ENCODE data around the gene SLC10A2. TPM values are rescaled to one million over a fixed set of nuclear protein-coding genes. Genes with fewer than 3 reads are reported as not detected.
"Not testable (repeated sequence)": the region's sequence is repeated elsewhere in the genome, so short reads cannot be mapped to it uniquely, and the experiment has no call there.

Gene SLC10A2, protein sequence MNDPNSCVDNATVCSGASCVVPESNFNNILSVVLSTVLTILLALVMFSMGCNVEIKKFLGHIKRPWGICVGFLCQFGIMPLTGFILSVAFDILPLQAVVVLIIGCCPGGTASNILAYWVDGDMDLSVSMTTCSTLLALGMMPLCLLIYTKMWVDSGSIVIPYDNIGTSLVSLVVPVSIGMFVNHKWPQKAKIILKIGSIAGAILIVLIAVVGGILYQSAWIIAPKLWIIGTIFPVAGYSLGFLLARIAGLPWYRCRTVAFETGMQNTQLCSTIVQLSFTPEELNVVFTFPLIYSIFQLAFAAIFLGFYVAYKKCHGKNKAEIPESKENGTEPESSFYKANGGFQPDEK
- total RNA-seq: not detected

DNA sequence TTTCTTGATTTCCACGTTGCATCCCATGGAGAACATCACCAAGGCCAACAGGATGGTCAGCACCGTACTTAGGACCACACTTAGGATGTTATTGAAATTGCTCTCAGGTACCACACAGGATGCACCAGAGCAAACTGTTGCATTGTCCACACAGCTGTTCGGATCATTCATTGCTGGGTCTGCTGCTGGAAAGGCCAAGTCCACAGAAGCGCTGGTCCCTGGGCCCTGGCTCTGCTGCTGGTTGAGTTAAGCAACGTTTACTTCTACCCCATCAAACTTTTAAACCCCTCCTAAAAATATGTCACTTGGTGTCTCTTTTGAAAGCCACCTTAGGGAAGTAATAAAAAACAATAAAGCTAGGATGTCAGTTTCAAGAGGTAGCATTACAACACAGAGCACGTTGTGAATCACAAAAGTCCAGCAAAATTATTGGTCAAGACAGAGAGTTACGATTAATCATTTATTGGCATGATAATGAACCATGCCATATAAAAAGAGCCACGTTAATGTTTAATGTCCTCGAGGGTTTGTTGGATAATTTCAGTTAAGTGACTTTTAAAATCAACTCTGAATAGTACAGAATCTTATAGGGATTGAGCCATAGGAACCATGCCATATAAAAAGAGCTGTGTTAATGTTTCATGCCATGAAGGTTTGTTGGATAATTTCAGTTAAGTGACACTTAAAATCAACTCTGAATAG, at the start of gene SLC10A2:
Gene SLC10A2 (minus strand): TSS at position 339 of the 702 bp plus-strand sequence. CDS start 168 bp downstream, at position 171.
- TF ChIP-seq, protein P1, sequence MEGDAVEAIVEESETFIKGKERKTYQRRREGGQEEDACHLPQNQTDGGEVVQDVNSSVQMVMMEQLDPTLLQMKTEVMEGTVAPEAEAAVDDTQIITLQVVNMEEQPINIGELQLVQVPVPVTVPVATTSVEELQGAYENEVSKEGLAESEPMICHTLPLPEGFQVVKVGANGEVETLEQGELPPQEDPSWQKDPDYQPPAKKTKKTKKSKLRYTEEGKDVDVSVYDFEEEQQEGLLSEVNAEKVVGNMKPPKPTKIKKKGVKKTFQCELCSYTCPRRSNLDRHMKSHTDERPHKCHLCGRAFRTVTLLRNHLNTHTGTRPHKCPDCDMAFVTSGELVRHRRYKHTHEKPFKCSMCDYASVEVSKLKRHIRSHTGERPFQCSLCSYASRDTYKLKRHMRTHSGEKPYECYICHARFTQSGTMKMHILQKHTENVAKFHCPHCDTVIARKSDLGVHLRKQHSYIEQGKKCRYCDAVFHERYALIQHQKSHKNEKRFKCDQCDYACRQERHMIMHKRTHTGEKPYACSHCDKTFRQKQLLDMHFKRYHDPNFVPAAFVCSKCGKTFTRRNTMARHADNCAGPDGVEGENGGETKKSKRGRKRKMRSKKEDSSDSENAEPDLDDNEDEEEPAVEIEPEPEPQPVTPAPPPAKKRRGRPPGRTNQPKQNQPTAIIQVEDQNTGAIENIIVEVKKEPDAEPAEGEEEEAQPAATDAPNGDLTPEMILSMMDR (IDR thresholded peaks at IDR 0.05): no peak
- Histone ChIP-seq H3K27ac (no peak within 1 kb of the TSS), H3K27me3 (no peaks in the 10 kb centered on the region), H3K9me3 (no peaks in the 10 kb centered on the region), H3K36me3 (no peaks in the 10 kb centered on the region), H3K4me1 (no peaks in the 10 kb centered on the region), H3K4me3 (no peak within 1 kb of the TSS)
- DNase-seq (ENCODE audit: low spot score): no peak

DNA sequence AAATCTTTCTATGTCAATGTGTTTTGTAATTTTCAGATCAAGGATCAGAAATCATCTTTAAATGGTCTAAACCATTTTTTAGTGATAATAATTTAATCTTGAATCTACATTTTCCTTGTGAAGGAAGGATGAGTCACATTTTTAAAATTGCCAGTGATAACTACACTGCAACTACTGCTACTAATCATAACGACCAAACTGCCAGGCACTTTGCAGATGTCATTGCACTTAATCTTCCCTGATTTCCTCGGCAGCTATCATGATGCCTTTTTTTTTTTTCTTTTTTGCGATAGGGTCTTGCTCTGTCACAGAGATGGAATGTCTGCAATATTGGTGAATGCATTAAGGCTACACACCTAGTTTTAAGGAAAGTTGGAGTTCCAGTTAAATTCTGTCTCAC, 41.4 kb upstream of the SLC10A2 start:
- Histone ChIP-seq H3K9me3 (no peaks in the 10 kb centered on the region), H3K27ac (no peak overlapping the region), H3K36me3 (no peaks in the 10 kb centered on the region), H3K4me1 (no peaks in the 10 kb centered on the region), H3K27me3 (no peaks in the 10 kb centered on the region), H3K4me3 (no peak overlapping the region)
- DNase-seq (ENCODE audit: low spot score): no peak
- TF ChIP-seq, protein P1 (IDR thresholded peaks at IDR 0.05): no peak

DNA sequence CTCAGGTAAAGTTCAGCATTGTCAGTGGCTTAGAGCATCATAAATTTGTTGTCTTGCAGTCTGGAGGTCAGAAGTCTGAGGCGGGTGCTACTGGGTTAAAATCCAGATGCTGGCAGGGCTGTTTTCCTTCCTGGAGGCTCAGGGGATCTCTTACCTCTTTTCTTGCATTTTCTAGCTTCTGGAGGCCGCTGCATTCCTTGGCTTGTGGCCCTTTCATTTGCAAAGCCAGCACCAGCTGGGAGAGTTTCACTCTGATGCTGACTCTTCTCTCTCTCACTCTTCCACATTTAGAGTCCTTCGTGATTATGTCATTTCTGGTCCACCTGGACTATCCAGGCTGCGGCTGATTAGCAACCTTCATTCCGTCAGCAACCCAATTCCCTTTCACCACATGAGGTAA, 38.1 kb upstream of the SLC10A2 start:
- no peak overlapping the region for H3K27ac ChIP-seq
- DNase-seq (ENCODE audit: low spot score): no peak
- no peaks in the 10 kb centered on the region for H3K9me3 ChIP-seq
- TF ChIP-seq, protein P1 (IDR thresholded peaks at IDR 0.05): no peak
- H3K4me3 ChIP-seq: no peak overlapping the region
- no peaks in the 10 kb centered on the region for H3K4me1 ChIP-seq
- H3K27me3 ChIP-seq: no peaks in the 10 kb centered on the region
- no peaks in the 10 kb centered on the region for H3K36me3 ChIP-seq

DNA sequence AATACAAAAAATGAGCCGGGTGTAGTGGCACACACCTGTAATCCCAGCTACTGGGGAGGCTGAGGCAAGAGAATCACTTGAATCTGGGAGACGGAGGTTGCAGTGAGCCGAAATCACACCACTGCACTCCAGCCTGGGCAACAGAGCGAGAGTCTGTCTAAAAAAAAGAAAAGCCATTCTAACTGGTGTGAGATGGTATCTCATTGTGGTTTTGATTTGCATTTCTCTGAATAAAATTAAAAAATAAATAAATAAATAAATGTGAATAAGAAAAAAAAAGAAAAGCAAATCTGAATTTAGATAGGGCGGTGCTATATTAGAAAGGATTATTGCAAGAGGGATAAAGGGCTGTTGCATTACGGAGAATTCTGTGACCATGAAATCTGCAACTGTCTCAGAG, 37.2 kb upstream of the SLC10A2 start:
- DNase-seq (ENCODE audit: low spot score); H3K4me1 ChIP-seq; H3K36me3 ChIP-seq; H3K27me3 ChIP-seq; H3K4me3 ChIP-seq; H3K27ac ChIP-seq; H3K9me3 ChIP-seq: not testable (repeated sequence)

DNA sequence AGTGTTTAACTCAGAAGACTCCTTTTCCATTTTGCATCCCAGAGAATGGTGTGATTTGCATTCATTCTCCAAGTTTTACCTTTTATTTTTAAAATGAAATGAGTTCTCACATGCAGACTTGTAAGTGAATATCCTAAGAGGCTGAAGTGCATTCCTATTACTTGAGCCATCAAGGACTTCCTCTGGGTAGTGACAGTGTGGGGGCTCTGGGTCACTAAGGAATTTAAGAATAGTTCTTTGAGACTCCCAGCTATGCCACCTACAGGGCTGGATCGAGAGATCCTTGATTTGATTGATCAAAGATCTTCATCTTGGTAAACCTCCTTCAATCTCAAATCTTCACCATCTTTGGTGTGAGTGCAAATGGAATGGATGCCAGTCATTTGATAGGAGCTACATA, 36.3 kb upstream of the SLC10A2 start:
- Histone ChIP-seq H3K4me1 (no peaks in the 10 kb centered on the region), H3K27me3 (no peaks in the 10 kb centered on the region), H3K9me3 (no peaks in the 10 kb centered on the region), H3K36me3 (no peaks in the 10 kb centered on the region), H3K4me3 (no peak overlapping the region), H3K27ac (no peak overlapping the region)
- no peak for DNase-seq (ENCODE audit: low spot score)
- TF ChIP-seq, protein P1 (IDR thresholded peaks at IDR 0.05): no peak

DNA sequence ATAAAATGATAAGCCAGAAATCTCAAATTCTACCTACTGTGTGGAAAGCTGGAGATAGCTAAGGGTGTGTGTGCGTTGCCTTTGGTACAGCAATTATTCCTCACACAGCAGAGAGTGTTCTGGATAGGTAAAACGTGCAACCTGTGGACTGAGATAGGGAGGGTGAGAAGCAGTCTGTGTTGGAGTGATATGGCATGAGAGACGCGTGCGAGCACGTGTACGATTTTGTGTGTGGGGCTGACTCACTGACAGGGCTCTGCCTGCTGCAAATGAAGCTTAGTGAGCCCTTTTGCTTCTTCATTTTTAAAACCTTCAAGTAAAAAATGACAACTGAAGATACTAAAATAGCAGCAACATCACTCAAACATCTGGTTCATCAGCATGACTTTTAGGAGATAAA, 35.7 kb upstream of the SLC10A2 start:
- Histone ChIP-seq H3K9me3 (no peaks in the 10 kb centered on the region), H3K27ac (no peak overlapping the region), H3K4me1 (no peaks in the 10 kb centered on the region), H3K4me3 (no peak overlapping the region), H3K36me3 (no peaks in the 10 kb centered on the region), H3K27me3 (no peaks in the 10 kb centered on the region)
- TF ChIP-seq, protein P1 (IDR thresholded peaks at IDR 0.05): no peak
- no peak for DNase-seq (ENCODE audit: low spot score)

Data from right atrium auricular region (tissue), 2 donors.